Activated T-cell treated with anti-CD3 and anti-CD28 coated beads for 1 hour (primary cell): ENCODE measurements around the gene TST.

Experiments used
- DNase-seq: peaks from one replicate; pipeline ENCODE4 v3.0.0-alpha.2; 2020; ENCODE audit warnings: low read depth

The TST gene

DNA sequence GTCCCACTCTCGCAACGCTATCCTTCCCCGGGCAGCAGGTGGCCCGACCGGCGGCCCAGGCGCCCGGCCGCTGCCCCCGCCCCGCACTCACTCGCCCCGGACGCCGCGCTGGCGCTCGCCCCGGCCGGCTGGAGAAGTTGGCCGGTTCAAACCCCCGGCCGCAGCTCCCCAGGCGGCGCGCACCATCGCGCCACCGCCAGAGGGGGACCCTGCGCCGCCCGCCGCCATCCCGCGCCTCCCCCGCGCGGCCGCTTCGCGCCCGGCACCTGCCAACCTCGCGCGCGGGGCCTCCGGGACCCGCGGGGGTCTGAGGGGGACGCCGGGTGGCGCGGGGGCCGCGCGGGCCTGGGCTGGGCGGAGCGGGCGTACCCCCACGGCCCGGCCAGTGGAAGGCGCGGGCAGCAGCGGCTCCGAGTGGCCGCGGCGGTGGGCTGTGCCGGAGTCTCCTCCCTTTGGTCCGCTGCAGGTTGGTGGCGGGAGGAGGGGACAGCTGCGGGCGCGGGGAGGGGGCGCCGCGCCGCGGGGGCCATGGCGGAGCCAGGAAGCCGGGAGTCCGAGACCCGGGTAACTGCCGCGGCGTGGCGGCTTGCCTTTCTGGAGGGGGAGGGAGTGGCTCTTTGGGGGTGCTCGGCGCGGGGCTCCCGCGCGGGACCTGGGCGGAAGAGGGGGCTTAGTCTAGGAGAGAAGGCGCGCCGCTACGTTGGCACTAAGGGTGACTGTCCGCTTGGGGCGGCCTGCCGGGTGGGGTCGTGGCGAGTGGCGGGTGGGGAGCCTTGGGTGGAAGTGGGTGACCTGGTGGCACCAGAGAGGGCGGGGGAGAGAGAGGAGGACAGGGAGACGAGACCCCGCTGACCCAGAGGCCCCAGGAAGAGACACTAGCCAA, at the start of gene TST, which contains the start of gene MPST:
TST (minus strand) TSS at position 139 of the 883 bp plus-strand sequence. CDS start 715 bp downstream, outside the sequence.
MPST (plus strand) TSS at position 434 of the 883 bp plus-strand sequence; CDS start at position 529, 95 bp downstream.
- peak; percentile 18 for DNase-seq

- no peak for DNase-seq
Observed at GRCh38 chr22:37068859-37069258, 49.6 kb upstream of the TST start.

GRCh38 chr22:37067428-37067827, 48.2 kb upstream of the TST start:
- no peak for DNase-seq

DNA sequence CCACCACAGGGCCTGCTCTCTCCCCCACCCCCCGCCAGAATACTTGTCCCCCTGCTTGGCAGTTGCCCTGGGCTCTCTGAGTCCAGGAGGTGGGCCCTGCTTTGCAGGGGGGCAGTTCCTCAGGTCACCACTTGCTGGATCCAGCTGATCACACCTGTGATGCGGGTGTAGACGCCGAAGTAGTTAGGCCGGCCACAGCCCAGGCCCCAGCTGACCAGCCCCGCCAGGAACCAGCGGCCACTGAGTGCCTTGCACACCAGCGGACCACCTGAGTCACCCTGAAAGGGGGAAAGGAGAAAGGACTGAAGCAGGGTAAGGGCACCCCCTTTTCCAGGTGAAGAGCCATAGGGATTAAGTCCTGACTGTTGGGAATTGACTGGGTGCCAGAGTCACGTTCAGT, 46.7 kb upstream of the TST start:
- DNase-seq: no peak

GRCh38 chr22:37065180-37065579, 45.9 kb upstream of the TST start:
- DNase-seq: no peak

DNA sequence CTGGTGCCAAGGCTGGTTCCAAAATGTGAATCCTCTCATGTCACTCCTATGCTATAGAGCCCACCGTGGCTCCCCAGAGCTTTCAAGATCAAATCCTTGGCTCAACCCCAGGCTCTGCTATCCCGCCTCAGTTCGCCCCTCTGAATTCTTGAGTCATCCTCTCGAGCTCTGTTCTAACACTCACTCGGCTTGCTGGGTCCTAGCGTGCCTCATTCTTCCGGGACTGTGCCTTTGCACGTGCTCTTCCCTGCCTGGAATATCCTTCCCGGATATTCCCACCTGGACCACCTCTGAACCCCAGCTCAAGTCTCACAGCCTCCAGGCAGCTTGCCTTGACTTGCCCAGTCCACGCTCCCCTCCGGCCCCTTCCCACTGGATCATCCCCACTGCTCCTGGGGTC, 45.3 kb upstream of the TST start:
- no peak for DNase-seq

DNA sequence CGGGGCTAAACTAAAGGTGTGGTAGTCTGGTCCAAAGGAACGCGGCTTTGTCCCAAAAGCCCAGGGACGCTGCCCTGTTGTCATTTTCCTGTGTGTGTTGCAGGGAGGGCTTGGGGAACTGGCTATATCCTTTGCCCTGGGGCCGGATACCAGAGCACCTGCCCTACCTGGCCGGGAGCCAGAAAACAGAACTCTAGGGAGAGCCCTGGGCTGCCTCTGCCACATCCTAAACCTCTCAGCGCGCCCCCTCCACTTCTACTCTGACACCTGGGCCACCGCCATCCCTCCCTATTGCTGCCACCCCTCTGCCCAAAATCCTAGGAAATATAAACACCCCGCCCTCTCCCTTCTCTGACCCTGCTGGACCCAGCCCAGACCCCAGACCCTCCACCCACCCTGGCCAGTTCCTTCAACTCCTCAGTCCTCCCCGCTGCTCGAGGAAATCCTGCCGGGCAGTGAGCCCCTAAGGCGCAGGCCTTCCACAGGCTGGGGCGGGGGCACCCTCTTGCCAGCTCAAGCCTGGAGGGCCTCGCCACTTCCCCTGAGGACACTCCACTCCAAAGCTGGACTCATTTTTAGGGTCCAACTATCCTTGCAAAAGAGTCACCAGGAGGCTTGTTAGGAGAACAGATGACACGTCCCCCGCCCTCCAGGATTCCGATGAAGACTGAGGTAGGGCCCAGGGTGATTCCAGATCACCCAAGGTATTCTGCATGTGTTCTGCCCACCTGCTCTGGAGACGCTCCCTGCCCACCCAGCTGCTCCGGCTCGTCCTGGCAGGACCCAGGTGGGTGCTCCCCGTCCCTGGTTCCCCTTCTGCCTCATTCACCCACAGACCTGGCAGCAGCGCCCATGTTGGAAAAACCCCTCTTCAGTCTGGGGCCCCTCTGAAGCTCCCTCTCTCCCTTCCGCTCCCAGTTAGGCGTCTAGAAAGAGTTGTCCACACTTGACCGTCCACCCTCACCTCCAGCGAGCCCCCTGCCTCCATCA, 44.5 kb upstream of the TST start:
- no peak for DNase-seq

GRCh38 chr22:37062702-37063381, 43.6 kb upstream of the TST start:
- no peak for DNase-seq

DNA sequence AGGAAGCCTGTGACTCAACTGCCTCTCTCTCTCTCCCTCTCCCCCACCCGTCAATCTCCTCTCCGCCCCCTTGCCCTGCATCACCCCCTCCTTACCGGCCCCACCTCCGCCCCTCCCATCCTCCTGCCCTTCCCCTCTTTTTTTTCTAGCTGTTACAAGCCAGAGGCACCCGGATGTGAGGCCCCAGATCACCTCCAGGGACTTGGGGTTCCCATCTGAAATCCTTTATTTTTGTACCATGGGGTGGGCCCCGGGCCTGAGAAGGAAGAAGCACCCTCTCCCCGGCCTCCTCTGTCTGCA, 43.1 kb upstream of the TST start:
- no peak for DNase-seq

DNA sequence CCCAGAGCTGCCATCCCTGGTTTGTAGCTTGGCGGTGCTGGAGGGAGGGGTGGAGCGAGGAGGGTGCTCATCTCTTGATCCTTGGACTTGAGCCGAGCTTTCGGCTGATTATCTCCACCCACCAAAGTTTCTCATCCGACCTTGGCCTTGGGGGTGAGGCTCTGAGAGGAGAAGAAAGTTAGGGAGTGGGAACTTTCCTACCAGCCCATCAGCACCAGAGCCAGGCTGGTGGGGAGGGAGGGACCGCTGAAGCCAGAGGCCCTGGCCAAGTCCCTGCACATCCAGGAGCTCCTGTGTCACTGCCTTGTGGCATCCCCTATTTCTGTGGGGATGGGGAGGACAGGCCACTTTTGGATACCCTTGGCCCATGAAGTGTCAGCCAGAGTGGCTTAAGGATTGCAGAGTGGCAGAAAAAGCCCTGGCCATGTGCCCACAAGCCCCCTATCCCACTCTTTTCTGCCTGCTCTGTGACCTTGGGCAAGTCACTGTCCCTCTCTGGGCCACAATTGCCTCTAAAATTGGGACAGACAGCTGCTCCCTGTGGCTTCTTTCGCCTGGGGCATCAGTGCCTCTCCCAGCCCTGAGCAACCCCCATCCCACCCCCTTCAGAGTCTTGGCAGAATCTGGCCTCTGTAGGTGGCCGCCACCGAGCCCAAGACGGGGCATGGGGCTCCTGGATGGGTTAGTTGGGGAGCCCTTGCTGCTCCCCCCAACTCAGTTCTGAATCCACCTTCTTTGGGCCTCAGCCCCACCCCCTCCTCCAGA, 42.5 kb upstream of the TST start:
- no peak for DNase-seq

DNA sequence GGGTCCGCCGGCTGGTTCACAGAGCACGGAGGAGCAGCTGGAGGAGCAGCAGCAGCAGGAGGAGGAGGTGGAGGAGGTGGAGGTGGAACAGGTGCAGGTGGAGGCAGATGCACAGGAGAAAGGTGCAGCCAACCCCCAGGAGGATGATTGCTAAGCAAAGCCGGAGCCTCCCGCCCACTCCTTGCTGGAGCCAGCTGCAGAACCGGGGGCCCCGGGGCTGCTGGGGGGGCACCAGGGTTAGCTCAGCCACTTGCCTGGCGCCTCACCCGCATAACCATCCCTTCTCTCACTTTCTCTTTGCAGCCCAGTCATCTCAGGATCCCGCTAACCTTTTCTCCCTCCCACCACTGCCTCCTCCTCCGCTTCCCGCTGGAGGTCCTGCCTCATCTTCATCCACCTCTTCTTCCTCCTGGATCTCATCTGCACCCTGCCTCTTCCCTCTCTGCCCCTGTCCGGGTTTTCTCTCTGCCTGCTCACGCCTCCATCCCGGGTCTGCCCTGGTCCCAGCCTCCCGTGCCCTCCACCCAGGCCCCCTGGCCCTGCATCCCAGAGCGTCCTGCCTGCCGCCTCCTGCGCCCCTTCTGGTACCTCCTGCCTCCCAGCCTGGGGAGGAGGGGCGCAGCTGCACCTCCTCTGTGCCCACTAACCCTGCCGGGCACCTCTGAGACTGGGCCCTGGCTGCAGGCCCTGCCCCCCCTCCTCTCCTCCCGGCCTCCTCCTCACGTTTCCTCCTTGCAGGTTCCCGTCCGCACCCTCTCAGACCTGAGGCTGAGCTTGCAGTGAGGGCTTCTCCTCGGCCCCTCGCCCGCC, 41.8 kb upstream of the TST start:
- no peak for DNase-seq

DNA sequence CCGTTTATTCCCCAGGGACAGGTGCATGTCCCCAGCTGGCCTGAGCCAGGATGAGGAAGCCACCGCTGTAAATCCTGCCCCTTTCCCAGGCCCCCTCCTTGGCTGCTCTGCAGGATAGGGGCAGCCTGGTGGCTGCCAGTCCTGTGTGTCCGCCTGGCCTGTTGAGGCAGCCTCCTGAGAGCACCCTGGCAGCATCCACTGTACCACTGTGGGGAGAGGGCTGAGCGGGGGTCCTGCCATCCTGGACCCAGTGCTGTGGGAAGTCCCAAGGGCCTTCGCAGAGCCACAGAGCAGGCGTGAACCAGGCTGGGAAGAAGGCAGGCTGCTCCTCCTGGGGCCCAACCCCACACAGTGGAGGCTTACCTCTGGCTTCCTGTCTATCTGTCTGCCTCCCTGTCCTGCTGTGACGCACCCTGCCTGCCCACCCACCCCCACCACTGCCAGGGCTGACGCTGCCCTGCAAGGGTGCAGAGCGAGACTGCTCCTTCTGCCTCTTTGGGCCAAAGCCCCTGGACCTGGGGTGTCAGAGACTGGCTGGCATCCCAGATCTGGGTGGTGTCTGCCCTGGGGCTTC, 40.7 kb upstream of the TST start:
- no peak for DNase-seq

DNA sequence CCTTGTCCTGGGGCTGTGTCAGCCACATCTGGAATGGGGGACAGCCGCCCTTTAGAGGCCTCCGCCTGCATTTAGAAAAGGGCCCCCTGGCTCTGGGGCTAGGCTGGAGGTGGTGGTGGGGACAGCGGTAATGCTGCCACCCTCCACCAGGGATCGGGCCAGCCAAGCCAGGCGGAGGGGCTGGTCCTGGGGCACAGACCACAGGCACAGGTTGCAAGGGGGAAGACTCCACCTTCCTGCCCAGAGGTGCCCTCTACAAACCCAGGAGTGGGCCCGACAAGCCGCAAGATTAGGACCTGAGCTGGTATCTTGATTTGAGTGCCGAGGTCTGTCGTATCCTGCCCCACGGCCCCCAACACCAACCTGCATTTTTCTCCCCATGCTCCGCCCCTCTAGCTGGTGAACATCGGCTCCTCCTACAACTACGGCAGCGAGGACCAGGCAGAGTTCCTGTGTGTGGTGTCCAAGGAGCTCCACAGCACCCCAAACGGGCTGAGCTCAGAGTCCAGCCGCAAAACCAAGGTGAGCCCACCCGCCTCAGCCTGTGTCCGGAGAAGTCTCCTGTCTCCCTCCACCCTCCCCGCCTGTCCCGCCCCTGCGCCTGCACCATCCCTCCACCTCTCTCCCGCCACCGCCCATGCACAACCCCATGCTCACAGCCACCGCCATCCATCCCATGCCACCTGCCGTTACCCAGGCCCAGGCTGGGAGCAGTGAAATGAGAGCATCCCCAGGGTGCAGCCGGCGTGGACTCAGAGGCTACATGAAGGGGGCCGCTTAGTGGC, 39.9 kb upstream of the TST start:
- DNase-seq: no peak

GRCh38 chr22:37057796-37058510, 38.7 kb upstream of the TST start:
- DNase-seq: no peak

DNA sequence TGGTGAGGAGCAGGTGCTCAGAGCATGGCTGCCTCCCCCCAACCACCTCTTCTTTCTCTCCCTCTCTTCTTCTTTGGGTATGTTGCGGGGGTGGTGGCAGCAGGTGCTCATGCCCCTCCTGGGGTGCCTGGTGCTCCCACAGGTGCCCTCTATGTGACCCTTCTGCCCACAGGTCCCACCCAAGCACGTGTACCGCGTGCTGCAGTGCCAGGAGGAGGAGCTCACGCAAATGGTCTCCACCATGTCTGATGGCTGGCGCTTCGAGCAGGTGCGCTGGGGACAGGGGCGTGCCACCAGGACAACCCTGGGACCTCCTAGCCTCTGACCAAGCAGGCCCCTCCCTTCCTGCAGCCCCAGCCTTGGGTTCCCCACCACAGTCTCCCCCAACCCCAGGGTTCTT, 38.0 kb upstream of the TST start:
- DNase-seq: no peak

DNA sequence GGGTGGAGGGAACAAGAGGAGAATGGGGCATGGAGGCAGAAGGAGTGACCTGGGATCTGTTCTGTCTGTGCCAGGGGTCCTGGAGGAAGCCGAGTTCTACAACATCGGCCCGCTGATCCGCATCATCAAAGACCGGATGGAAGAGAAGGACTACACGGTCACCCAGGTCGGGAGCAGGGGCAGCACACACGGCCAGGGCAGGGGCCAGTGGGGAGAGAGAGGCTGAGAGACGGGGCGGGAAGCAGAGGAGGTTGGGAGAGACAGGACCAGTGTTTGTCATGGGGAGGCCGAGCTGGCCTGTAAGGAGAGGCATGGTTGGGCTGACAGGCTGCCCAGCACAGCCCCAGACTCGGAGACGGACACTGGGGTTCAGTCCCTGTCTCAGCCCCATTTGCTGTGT, 37.0 kb upstream of the TST start:
- no peak for DNase-seq

- no peak for DNase-seq
Observed at GRCh38 chr22:37054600-37055365, 35.5 kb upstream of the TST start.

DNA sequence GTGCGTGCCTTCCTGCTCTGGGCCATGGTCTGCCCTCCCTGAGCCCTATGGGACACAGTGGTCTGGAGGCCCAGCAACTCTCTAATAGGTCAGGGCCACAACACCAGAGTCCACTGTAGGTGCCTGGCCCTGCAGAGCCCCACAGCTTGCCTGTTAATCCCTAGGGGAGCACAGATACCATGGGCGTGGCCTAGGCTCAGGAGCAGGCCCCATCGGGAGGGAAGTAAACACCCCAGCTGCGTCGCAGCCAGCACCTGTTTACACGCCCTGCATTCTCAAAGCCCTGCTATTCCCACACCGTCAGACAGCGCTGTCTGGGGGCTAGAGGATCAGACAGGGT, 34.8 kb upstream of the TST start:
- no peak for DNase-seq
